GM18951 (cell line): ENCODE results near the gene UBR4.
"Not testable (repeated sequence)": the region's sequence is repeated elsewhere in the genome, so short reads cannot be mapped to it uniquely, and the experiment has no call there.

Source experiments
- POLR2A ChIP-seq: IDR thresholded peaks from 4 replicates; pipeline ENCODE4 v1.6.1; 2011; ENCODE audit warnings: mild to moderate bottlenecking; ENCODE audit not compliant: insufficient read length, insufficient read depth; ENCODE audit errors: extremely low read depth
- in situ Hi-C: fragments of 300-500 bp; cut with MboI; formaldehyde crosslinking; loops from one replicate; pipeline ENCODE4 v1.12.0; 2022; ENCODE audit warnings: low sequenced_read_pairs, mixed read lengths, inconsistent platforms; ENCODE audit not compliant: unreplicated experiment

Gene UBR4

DNA sequence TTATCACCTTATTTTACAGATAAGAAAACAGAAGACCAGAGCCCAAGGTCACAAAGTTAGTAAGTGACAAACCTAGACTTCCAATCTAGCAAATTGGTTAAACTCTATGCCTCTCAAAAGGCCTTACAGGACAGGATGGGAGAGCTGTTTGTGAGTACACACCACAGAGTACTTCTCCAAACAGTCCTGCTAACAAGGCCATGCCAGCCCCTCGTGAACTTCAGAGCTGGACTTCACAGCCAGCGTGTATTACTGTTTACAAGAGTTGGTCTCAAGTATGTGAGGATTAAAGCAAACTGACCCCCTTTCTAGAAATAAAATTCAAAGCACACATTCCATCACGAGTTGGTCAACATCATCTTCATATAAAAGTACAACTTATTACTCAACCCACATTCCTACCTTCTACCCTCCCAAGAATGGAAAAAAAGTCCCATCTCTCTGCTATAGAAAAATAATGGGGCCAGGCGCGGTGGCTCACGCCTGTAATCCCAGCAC lies 19.8 kb upstream of the UBR4 start:
- TF ChIP-seq POLR2A = no peak
- in situ Hi-C loops = loop anchor here (25.0 kb wide), 1 partner anchor 318 kb away; the partner anchor contains the start of gene ALDH4A1

DNA sequence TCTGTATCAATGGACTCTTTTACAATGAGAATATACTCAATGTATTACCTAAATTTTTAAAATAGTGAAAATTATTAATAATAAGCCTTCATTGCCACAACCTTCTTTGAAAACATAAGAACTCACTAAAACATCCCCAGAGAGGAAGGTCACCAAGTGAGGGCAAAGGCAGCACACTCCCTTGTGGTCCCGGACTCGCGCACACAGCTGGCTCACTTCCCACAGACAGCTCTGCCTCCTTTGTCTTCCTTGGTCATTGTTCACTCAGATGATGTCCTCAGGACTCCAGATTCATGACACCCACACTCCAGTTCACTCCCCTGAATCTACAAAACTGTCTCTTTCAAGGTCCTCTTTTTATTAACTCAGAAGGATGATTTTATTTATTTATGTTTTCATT lies 19.2 kb upstream of the UBR4 start:
- in situ Hi-C loops = loop anchor here (25.0 kb wide), 1 partner anchor 317 kb away; the partner anchor contains the start of gene ALDH4A1

DNA sequence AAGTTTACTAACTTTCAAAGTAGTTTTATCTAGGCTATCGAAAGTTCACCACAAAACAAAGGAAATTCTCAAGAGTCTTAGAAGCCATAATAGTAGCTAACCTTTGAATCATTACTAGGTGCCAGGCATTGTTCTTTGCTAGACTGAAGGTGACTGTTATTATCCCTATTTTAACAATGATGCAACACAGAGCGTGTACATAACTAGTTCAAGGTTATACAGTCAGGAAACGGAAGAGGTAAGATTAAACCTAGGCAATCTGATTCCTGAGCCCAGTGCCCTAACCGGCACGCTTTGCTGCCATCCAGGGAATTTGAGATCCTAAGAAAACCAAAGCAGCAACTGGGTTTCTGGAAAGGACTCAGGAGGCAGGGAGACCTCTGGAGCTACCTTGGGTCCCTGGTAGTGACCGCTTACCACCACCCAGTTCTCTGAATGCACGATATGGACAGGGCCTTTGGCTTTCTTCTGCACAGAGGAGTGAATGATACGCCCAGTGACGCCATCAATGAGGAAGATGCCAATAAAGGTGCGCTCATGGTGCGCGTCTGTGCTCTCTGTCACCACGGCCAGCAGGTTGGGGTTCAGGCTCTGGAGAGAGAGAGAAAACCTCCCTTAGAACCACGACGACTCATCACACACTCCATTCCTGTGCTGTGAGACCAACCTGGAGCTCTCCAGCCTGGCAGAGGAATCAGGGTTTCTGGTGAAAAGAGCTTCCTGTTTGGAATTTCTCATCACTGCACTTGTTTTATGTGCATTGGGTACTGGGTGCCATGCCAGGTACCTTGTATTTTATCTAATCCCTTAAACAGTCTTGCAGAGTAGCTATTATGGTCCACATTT lies 13.1 kb upstream of the UBR4 start:
- no peak for TF ChIP-seq POLR2A
- in situ Hi-C loops = no loop called here

More for the DNA sequence above, 19.2 kb upstream of the UBR4 start:
- TF ChIP-seq POLR2A = no peak

DNA sequence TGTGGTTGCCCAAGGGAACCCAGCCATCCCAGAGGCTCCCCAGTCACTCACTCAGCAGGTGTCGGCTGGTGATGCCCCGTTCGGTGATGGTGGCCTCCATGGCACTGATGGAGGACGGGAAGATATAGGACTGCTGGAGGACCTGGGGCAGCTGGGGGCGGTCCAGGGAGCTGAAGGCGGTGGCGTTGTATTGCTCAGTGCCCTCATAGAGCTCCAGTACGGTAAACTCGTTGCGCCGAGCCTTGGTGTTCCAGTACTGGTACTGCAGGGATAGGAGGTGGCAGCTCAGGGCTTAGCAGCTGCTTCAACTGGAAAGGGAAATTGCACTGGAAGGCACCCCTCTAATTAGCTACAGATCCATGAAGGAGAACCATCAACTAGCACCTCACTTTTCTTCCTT lies 12.5 kb upstream of the UBR4 start:
- in situ Hi-C loops = no loop called here
- TF ChIP-seq POLR2A = no peak

DNA sequence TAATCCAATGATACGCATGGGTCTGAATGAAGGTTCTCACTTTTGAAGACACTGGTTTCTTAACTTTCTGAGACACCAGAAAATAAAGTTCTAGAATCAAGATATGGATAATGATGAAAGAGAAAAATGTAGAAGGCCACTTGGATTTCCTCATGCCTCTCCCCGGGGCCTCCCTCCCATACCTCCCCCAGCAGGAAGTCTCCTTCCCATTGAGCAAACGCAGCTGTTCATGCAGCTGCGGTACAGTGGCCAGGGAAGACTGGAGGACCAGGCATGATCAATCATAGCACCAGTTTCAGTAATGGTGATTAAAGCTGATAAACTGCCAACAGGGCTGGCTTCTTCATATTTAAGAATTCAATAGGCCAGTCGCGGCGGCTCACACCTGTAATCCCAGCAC lies 10.9 kb upstream of the UBR4 start:
- TF ChIP-seq POLR2A = no peak
- in situ Hi-C loops = no loop called here

DNA sequence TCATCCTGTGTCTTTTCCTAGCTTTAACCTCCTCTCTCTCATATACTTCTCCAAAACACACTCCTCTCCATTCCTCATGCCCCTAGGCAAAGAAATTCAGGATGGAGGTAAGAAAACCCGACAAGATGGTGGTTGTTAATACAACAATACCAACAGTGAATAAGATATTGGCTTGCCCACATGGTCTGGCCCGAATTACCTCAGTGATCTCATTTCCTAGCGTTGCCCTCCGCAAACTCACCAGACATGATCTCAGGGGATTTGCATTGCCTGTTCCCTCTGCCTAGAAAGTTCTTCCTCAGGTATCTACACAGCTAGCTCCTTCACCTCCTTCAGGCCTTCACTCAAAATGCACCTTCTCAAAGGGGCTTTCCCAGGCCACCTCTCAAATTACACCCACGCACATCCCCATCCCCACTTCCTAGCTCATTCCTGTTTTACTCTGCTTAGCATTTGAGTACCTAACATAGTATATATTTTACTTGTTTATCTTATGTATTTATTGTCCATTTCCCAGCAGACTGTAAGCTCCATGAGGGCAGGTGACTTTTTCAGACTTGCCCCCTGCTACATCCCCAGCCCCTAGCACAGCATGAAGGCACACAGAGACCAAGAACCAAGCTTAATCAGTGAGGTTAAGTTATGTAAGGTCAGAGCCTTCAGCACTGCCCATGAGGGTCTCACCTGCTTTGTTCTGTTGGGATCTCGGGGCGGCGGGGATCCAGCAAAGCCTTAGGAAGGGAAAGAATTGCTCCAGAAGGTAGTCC lies 10.2 kb upstream of the UBR4 start:
- in situ Hi-C loops = no loop called here
- no peak for TF ChIP-seq POLR2A

DNA sequence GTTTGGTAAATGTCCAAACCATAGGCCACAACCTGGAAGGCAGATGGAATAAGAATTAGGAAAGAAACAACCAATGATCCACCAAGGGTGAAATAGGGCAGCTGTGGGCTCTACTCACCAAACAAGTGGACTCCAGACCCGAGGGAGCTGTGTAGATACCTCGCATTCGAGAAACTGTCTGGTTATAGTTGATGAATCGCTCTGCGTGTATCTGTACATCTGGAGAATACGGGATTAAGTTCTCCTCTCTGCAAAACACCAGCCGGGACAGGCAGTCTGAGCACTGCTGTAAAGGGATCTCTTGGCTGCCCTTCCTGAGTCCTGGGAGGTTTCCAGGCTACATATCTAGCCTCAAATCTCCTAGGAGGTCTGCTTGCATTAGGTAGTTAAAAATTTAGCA lies 9.4 kb upstream of the UBR4 start:
- in situ Hi-C loops = no loop called here
- no peak for TF ChIP-seq POLR2A

DNA sequence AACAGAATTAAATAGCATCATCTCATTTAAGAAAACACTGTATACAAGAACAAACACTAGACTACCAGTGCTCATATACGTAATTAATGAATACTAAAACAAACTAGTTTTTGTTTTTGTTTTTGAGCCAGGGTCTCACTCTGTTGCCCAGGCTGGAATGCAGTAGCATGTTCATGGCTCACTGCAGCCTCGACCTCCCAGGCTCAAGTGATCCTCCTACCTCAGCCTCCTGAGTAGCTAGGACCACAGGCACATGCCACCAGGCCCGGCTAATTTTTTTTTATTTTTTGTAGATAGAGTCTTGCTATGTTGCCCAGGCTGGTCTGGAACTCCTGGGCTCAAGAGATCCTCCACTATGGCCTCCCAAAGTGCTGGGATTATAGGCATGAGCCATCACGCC lies 6.5 kb upstream of the UBR4 start:
- in situ Hi-C loops = not testable (repeated sequence)

DNA sequence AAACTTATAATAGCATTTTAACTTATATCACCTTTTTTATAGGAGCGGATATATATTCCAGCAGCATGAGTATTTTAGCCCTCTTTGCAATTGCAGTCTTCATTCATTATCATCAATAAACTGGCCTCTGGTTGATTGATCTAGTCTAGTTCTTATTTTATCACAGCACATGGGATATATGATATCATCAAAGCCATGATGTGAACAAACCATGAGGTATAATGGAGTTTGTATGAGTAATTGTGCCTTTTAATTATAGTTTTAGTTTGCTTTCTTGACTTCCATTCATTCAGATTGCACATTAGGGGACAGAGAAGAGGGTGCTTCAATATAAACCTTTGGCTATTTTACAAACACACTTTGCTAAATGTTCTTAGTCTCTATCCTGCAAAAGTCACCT lies 3.5 kb upstream of the UBR4 start:
- in situ Hi-C loops = no loop called here
- no peak for TF ChIP-seq POLR2A

DNA sequence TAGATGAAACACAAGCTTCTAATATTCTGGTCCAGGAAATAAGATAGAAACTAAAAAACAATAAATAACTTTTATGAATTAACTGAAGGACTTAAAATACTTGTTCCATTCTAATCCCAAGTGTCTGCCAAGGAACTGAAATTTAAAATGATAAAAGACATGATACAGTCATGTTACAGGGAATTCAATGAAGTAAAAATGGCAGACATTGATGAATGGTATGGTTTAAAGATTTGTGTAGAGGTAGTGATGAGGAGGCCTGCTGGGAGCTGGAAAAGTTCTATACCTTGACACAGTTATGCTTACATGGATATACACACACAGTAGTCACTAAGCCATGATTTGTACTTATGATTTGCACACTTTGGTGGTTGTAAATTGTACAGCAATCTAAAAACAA lies 2.1 kb upstream of the UBR4 start:
- in situ Hi-C loops = no loop called here
- TF ChIP-seq POLR2A = no peak

DNA sequence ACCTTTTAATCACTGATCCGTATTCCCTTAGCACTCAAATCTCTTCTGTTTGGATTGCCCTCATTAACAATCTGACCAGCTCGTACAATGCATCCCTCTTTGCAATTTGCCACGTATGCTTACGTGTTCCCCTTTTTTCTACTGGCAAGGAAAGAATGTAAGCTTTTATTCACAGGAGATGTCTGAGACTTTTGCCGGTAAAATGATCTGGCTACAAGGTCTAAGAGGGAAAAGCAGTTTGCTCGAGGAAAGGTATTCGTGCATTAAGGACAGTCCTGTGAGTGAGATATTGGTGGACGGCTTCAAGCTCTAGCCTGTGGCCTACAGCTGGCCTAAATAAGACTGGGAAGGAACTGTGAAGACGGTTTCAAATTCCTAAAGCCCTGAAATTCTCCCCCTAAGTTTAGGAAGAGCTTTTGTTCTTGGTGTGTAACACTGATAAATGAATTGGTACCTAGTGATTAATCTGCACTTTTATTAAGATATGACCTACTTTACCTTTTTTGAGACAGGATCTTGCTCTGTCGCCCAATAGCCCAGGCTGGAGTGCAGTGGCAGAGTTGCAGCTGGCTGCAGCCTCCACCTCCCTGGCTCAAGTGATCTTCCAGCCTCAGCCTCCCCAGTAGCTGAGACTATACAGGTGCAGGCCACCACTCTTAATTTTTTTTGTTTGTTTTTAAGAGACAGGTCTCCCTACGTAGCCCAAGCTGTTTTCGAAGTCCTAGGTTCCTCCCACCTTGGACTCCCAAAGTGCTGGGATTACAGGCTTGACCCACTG lies 895 bp upstream of the UBR4 start:
- in situ Hi-C loops = no loop called here
- no peak for TF ChIP-seq POLR2A

DNA sequence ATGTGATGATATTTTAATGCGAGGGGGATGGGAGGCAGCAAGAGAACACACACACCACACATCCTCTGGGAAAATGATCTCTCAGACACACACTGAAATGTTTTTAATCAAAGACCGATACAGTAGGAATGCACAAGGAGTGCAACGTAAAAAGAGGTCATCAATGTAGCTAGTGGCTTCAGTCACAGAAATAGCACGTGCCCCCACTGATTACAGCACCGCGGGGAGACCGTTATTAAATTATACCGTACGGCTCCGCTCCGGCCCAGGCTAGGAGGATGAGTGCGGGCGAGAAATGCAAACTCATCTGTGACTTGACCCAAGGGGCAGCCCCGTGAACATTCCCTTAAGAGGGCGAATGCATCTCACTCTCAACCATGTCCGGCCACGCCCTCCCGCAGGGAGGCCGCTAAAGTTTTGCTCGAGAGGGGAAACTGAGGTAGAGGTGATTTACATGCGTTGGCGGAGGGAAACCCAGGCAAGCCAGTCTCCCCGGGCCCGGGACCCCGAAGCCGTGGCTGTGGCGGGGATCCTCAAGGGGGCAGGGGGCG lies 552 bp downstream of the UBR4 start:
- no peak for TF ChIP-seq POLR2A
- in situ Hi-C loops = no loop called here
